Measurements from ENCODE around the gene TUBB1. TPM values are rescaled to one million over a fixed set of nuclear protein-coding genes. Genes with fewer than 3 reads are reported as not detected.

The TUBB1 gene
- total RNA-seq, 2 donors from 2014 or later = not detected

GRCh38 chr20:59028812-59029211, 9.6 kb downstream of the TUBB1 start:
- Mint-ChIP-seq H3K4me3 (peak overlapping the region; percentile 7), H3K9me3 (no peaks in the 10 kb centered on the region), H3K27ac (no peak overlapping the region), H3K27me3 (ENCODE audit: insufficient read depth) (peaks cover 61% of the 10 kb centered on the region), H3K36me3 (ENCODE audit: low read depth) (peaks cover 62% of the 10 kb centered on the region), H3K4me1 (peaks cover 30% of the 10 kb centered on the region)
- H3K27ac ChIP-seq (ENCODE audit: low read depth, low read length) = no peak overlapping the region
- H3K4me3 ChIP-seq (ENCODE audit: low read length) = peak overlapping the region; percentile 63
- peaks cover 65% of the 10 kb centered on the region for H3K36me3 ChIP-seq (ENCODE audit: control insufficient read depth, insufficient read depth, low read length)
- H3K27me3 ChIP-seq (ENCODE audit: control insufficient read depth, insufficient read depth, low read length, poor library complexity, severe bottlenecking) = no peaks in the 10 kb centered on the region
- no peaks in the 10 kb centered on the region for H3K9me3 ChIP-seq (ENCODE audit: control insufficient read depth, low read length)
- no peak overlapping the region for H3K9ac ChIP-seq (ENCODE audit: extremely low read depth, low read length, poor library complexity, severe bottlenecking)
- DNase-seq = no peak
- TF ChIP-seq CTCF (conservative IDR thresholded peaks at IDR 0.05) = no peak
- WGBS, 2 experiments (ENCODE audit: insufficient coverage in 1 of 2, insufficient read length in 1 of 2) = 43% methylated on average over 1 to 2 of the region's 2 CpGs
- H3K4me1 ChIP-seq (ENCODE audit: control insufficient read depth, insufficient read depth, low read length) = peaks cover 7% of the 10 kb centered on the region

GRCh38 chr20:59030911-59031563, 11.8 kb downstream of the TUBB1 start:
- Histone ChIP-seq H3K36me3 (ENCODE audit: control insufficient read depth, insufficient read depth, low read length) (peaks cover 64% of the 10 kb centered on the region), H3K27me3 (ENCODE audit: control insufficient read depth, insufficient read depth, low read length, poor library complexity, severe bottlenecking) (no peaks in the 10 kb centered on the region), H3K4me3 (ENCODE audit: low read length) (peak overlapping the region; percentile 89), H3K4me1 (ENCODE audit: control insufficient read depth, insufficient read depth, low read length) (peaks cover 7% of the 10 kb centered on the region), H3K27ac (ENCODE audit: low read depth, low read length) (no peak overlapping the region), H3K9me3 (ENCODE audit: control insufficient read depth, low read length) (no peaks in the 10 kb centered on the region), H3K9ac (ENCODE audit: extremely low read depth, low read length, poor library complexity, severe bottlenecking) (peak overlapping the region; percentile 76)
- peaks cover 30% of the 10 kb centered on the region for H3K4me1 Mint-ChIP-seq
- 71 to 87% methylated on average over 3 to 7 of the region's 7 CpGs for WGBS, 2 experiments (ENCODE audit: insufficient coverage in 1 of 2, insufficient read length in 1 of 2)
- no peaks in the 10 kb centered on the region for H3K9me3 Mint-ChIP-seq
- no peak overlapping the region for H3K27ac Mint-ChIP-seq
- H3K36me3 Mint-ChIP-seq (ENCODE audit: low read depth) = peaks cover 62% of the 10 kb centered on the region
- H3K4me3 Mint-ChIP-seq = peak overlapping the region; percentile 84
- H3K27me3 Mint-ChIP-seq (ENCODE audit: insufficient read depth) = peaks cover 46% of the 10 kb centered on the region
- TF ChIP-seq CTCF (conservative IDR thresholded peaks at IDR 0.05) = no peak
- DNase-seq = no peak

- WGBS, 2 experiments (ENCODE audit: insufficient coverage in 1 of 2, insufficient read length in 1 of 2) = 28 to 29% methylated on average over 11 to 13 of the region's 13 CpGs
- Mint-ChIP-seq H3K36me3 (ENCODE audit: low read depth) (peaks cover 61% of the 10 kb centered on the region), H3K4me1 (peaks cover 30% of the 10 kb centered on the region), H3K27ac (no peak overlapping the region), H3K9me3 (no peaks in the 10 kb centered on the region), H3K4me3 (peak overlapping the region; percentile 84), H3K27me3 (ENCODE audit: insufficient read depth) (peaks cover 40% of the 10 kb centered on the region)
- Histone ChIP-seq H3K36me3 (ENCODE audit: control insufficient read depth, insufficient read depth, low read length) (peaks cover 64% of the 10 kb centered on the region), H3K4me3 (ENCODE audit: low read length) (peak overlapping the region; percentile 89), H3K9ac (ENCODE audit: extremely low read depth, low read length, poor library complexity, severe bottlenecking) (peak overlapping the region; percentile 76), H3K27me3 (ENCODE audit: control insufficient read depth, insufficient read depth, low read length, poor library complexity, severe bottlenecking) (no peaks in the 10 kb centered on the region), H3K4me1 (ENCODE audit: control insufficient read depth, insufficient read depth, low read length) (peaks cover 7% of the 10 kb centered on the region), H3K9me3 (ENCODE audit: control insufficient read depth, low read length) (no peaks in the 10 kb centered on the region), H3K27ac (ENCODE audit: low read depth, low read length) (peak overlapping the region; percentile 84)
- no peak for DNase-seq
- no peak for TF ChIP-seq CTCF (conservative IDR thresholded peaks at IDR 0.05)
Measured at GRCh38 chr20:59031564-59032022, 12.4 kb downstream of the TUBB1 start.
